Effector CD4-positive, alpha-beta T cell (primary cell): Measurements from ENCODE around the gene EVC.
"Not testable (repeated sequence)": the region's sequence is repeated elsewhere in the genome, so short reads cannot be mapped to it uniquely, and the experiment has no call there.

Experiments
- DNase-seq: peaks from one replicate; pipeline ENCODE4 v3.0.0-alpha.2; 2020

The EVC gene

GRCh38 chr4:5851637-5852301, 140.8 kb downstream of the EVC start:
- DNase-seq: no peak

GRCh38 chr4:5852523-5853202, 141.7 kb downstream of the EVC start:
- DNase-seq: no peak

- no peak for DNase-seq
Observed at GRCh38 chr4:5854929-5855328, 143.9 kb downstream of the EVC start.

GRCh38 chr4:5856362-5856761, 145.4 kb downstream of the EVC start:
- DNase-seq: not testable (repeated sequence)

- no peak for DNase-seq
Observed at GRCh38 chr4:5857199-5857598, 146.2 kb downstream of the EVC start.

GRCh38 chr4:5858020-5858769, 147.2 kb downstream of the EVC start:
- no peak for DNase-seq

- no peak for DNase-seq
Observed at GRCh38 chr4:5863461-5864113, 152.6 kb downstream of the EVC start.
